ENCODE results near the gene ERBB4. TPM values are rescaled to one million over a fixed set of nuclear protein-coding genes. Genes with fewer than 3 reads are reported as not detected.

Gene ERBB4
- total RNA-seq, 1 experiment from 2014 or later, result 2.9 TPM

DNA sequence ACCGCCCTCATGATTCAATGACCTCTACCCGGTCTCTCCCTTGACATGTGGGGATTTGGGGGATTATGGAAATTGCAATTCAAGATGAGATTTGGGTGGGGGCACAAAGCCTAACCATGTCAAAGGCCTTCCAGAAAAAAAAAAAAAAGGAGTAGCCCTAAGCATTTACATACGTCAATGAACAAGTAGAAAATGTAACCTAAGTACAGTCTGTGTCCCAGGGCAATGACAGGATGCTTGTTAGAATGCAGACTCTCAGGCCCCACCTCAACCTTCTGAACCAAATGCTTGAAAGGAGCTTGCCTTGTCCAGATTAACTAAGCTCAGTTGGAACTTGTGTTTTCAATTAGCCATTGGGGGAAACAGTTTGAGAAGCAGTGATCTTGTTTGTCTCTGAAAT is 1180.1 kb downstream of the ERBB4 start:
- CTCF ChIA-PET, result interaction anchor here (0.7 kb wide), 1 partner anchor 941 kb away, joined by 6 read pairs; no protein-coding TSS in a partner anchor
- no TSS peak for BruUV-seq (replicated peaks)
- no peak overlapping the region for H3K4me3 Mint-ChIP-seq (ENCODE audit: low read depth, unreplicated experiment)

DNA sequence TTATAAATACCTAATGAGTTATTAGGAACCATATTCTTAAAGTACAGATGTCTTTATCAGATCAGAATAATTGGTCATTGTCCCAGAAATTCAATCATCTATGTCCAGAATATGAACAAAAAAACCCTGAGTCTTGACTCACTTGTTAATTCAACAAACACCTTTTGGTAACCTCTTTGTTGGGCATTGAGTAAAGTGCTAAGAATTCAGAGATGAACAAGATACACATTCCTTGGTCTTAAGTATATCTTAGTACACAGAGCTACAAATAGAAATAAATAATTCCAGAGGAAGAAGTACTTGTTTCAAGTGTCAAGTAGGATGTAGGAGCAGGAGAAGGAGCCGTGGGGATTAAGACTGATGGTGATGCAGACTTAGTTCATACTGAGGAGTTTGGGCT is 1184.1 kb downstream of the ERBB4 start:
- Mint-ChIP-seq H3K36me3 (ENCODE audit: insufficient read depth, unreplicated experiment) (no peaks in the 10 kb centered on the region), H3K27me3 (ENCODE audit: unreplicated experiment) (no peaks in the 10 kb centered on the region), H3K27ac (ENCODE audit: unreplicated experiment) (no peak overlapping the region), H3K4me1 (ENCODE audit: low read depth, unreplicated experiment) (peaks cover 24% of the 10 kb centered on the region), H3K9me3 (ENCODE audit: low read depth, unreplicated experiment) (peaks cover 9% of the 10 kb centered on the region), H3K4me3 (ENCODE audit: low read depth, unreplicated experiment) (no peak overlapping the region)
- TF ChIP-seq, protein P1, sequence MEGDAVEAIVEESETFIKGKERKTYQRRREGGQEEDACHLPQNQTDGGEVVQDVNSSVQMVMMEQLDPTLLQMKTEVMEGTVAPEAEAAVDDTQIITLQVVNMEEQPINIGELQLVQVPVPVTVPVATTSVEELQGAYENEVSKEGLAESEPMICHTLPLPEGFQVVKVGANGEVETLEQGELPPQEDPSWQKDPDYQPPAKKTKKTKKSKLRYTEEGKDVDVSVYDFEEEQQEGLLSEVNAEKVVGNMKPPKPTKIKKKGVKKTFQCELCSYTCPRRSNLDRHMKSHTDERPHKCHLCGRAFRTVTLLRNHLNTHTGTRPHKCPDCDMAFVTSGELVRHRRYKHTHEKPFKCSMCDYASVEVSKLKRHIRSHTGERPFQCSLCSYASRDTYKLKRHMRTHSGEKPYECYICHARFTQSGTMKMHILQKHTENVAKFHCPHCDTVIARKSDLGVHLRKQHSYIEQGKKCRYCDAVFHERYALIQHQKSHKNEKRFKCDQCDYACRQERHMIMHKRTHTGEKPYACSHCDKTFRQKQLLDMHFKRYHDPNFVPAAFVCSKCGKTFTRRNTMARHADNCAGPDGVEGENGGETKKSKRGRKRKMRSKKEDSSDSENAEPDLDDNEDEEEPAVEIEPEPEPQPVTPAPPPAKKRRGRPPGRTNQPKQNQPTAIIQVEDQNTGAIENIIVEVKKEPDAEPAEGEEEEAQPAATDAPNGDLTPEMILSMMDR (IDR thresholded peaks at IDR 0.05; ENCODE audit: unreplicated experiment), result no peak
- intact Hi-C loops (cut with micrococcal nuclease; ENCODE audit: unreplicated experiment), result no loop called here
- DNase-seq, result no peak
- CTCF ChIA-PET, result no interaction called here
- no TSS peak for BruUV-seq (replicated peaks)

More for the DNA sequence above, 1180.1 kb downstream of the ERBB4 start:
- Mint-ChIP-seq H3K27me3 (ENCODE audit: unreplicated experiment) (no peaks in the 10 kb centered on the region), H3K9me3 (ENCODE audit: low read depth, unreplicated experiment) (peaks cover 7% of the 10 kb centered on the region), H3K4me1 (ENCODE audit: low read depth, unreplicated experiment) (peaks cover 15% of the 10 kb centered on the region), H3K27ac (ENCODE audit: unreplicated experiment) (no peak overlapping the region), H3K36me3 (ENCODE audit: insufficient read depth, unreplicated experiment) (no peaks in the 10 kb centered on the region)
- no peak for DNase-seq
- intact Hi-C loops (cut with micrococcal nuclease; ENCODE audit: unreplicated experiment), result no loop called here
- TF ChIP-seq, protein P1 (IDR thresholded peaks at IDR 0.05; ENCODE audit: unreplicated experiment), result no peak

DNA sequence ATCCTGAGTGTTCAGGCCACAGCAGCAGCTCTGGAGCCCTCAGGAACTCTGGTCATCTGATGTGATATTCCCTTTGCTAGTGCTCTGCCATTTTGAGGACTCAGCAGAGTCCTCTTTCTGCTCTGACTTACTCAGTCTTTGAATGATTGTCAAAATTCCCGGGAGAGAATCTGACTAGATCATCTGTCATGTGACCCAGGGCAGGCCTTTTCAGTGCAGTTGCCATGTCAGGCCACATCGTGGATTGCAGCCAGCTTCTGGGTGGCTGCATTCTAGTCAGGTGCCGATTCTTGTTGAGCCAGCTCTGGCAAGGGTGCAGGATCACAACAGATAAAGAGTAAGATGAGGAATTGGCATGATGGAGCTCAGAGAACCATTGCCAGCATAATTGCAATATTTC is 1186.6 kb downstream of the ERBB4 start:
- Mint-ChIP-seq H3K9me3 (ENCODE audit: low read depth, unreplicated experiment) (peaks cover 17% of the 10 kb centered on the region), H3K27me3 (ENCODE audit: unreplicated experiment) (no peaks in the 10 kb centered on the region), H3K36me3 (ENCODE audit: insufficient read depth, unreplicated experiment) (peaks cover 6% of the 10 kb centered on the region), H3K4me1 (ENCODE audit: low read depth, unreplicated experiment) (peaks cover 24% of the 10 kb centered on the region), H3K27ac (ENCODE audit: unreplicated experiment) (no peak overlapping the region), H3K4me3 (ENCODE audit: low read depth, unreplicated experiment) (no peak overlapping the region)
- no TSS peak for BruUV-seq (replicated peaks)
- no peak for DNase-seq
- intact Hi-C loops (cut with micrococcal nuclease; ENCODE audit: unreplicated experiment), result no loop called here
- TF ChIP-seq, protein P1 (IDR thresholded peaks at IDR 0.05; ENCODE audit: unreplicated experiment), result no peak
- CTCF ChIA-PET, result no interaction called here

DNA sequence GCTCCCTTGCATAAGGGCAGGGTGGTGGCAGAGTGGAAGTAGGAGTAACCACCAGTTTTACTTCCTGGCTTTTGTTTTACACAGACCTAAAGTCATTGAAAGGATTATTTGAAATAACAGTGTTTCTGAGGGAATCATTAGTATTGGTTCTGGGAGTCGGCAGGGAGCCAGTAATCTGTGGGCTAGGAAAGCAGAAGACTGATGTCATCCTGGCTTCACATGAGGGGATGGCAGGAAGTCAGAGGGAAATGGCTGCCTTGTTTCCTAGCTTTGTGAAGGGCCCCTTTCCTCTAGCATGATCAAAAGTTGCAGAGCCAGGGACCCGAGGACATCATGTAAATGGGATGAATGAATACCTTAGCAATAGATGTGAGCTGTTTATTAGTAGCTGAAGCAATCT is 1189.6 kb downstream of the ERBB4 start:
- TF ChIP-seq, protein P1 (IDR thresholded peaks at IDR 0.05; ENCODE audit: unreplicated experiment), result no peak
- no TSS peak for BruUV-seq (replicated peaks)
- CTCF ChIA-PET, result no interaction called here
- intact Hi-C loops (cut with micrococcal nuclease; ENCODE audit: unreplicated experiment), result no loop called here
- Mint-ChIP-seq H3K4me3 (ENCODE audit: low read depth, unreplicated experiment) (no peak overlapping the region), H3K27ac (ENCODE audit: unreplicated experiment) (no peak overlapping the region), H3K36me3 (ENCODE audit: insufficient read depth, unreplicated experiment) (peaks cover 9% of the 10 kb centered on the region), H3K9me3 (ENCODE audit: low read depth, unreplicated experiment) (peaks cover 17% of the 10 kb centered on the region), H3K27me3 (ENCODE audit: unreplicated experiment) (no peaks in the 10 kb centered on the region), H3K4me1 (ENCODE audit: low read depth, unreplicated experiment) (peaks cover 24% of the 10 kb centered on the region)
- DNase-seq, result no peak

Data from Calu3 (cell line).